Fibroblast of gingiva (primary cell): ENCODE measurements around the gene CTBP2.
"Not testable (repeated sequence)": the region's sequence is repeated elsewhere in the genome, so short reads cannot be mapped to it uniquely, and the experiment has no call there.

Experiments
- DNase-seq: peaks from one replicate; pipeline ENCODE4 v3.0.0-alpha.2; 2011; ENCODE audit warnings: low read depth

Gene CTBP2

DNA sequence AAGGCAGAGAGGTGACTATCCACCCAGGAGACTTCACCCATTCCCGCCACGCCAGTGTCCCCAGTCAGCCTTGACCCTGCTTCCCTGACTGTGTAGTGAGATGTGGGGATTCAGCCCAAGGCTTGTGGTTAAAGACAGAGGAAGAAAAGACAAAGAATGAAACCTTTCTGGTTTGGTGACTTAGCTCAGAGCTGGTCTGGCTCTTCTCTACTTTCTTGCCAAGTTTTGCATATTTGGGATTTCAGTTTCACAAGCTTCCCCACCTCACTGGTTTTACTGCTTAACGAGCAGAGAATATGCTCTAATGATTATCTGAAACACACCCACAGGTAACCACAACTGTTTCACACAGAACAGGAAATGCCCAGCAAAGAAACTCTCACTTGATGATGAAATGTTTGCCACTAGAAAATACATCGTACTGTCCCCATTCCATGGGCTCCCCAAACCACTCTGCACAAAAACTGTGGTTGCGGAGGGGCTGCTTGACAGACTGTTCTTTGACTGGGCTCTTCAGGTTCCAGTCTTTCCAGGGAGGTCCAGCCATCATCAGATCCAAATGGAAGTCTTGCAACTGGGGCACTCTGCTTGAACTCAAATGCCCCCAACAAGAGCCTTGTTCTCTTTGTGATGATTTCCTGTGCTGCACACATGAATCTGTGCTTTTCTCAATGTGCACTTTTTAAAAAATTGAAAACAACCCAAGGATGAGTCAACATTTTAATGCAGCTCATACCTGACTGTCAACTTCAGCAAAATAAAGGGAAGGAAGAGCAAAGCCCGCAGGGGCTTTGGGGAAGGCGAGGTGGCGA is 95.5 kb downstream of the CTBP2 start:
- peak; percentile 62 for DNase-seq

DNA sequence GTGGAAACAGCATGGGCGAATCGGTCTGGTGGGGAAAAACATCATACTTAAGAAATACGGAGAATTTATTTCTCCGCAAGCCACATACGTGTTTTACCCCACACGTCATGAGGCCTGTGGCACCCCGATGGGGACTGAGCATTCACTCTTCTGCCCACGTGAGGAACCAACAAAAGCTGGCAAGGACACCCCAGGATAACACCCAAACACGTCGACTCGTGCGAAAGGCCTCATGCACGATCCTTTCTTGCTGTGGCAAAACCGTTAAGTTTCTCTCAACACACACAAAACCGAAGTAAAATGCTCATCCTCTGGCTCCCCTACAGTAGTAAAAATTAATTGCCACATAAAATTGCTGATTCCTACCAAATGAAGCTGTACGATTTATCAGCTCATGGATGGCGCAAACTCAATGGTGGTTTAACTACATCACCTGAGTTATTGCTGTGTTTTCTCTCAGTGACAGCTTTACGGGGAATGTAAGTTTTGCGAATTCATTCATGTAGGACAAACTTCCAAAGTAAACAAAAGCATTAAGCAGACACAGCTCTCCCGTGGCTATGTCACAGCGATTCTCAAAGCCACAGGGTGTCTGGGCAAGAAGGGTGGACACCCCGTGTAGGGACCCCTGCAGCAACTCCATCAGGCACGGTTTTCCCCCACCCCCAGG is 97.0 kb downstream of the CTBP2 start:
- no peak for DNase-seq

DNA sequence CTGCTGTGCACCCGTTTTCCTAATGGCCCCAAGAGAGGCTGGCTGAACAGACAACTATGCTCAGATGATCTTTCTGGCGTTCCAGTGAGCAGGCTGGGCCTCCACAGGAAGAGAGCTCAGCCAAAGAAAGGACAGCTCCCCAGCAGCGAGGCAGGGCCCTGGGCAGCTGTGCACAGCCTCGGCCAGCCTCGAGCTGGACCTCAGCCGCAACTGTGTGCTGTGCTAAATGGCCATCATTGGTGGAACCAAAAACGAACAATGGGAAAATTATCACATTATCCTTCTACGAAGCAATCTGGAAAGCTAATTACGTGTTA is 97.5 kb downstream of the CTBP2 start:
- DNase-seq = peak; percentile 76

DNA sequence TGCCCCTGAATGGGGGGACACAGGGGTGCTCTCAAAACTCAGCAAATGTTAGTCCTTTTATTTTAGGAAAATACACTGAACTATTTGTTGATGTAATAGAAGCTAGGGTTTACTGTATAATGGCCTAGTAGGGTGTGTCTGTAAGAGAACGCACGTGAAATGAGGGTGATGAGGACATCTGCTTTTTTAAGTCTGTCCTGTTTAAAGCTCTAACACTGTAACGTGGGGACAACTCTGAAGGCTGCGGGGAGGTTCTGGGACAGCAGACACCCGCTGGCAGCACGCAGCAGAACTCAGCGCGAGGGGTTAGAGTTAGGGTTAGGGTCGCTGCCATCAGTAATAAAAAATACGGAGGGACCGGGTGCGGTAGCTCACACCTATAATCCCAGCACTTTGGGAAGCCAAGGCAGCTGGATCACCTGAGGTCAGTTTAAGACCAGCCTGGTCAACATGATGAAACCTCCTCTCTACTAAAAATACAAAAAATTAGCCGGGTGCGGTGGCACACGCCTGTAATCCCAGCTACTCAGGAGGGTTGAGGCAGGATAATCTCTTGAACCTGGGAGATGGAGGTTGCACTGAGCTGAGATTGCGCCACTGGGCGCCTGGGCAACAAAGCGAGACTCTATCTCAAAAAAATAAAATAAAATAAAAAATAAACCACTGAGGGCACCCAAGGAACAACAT is 98.0 kb downstream of the CTBP2 start:
- DNase-seq = no peak

DNA sequence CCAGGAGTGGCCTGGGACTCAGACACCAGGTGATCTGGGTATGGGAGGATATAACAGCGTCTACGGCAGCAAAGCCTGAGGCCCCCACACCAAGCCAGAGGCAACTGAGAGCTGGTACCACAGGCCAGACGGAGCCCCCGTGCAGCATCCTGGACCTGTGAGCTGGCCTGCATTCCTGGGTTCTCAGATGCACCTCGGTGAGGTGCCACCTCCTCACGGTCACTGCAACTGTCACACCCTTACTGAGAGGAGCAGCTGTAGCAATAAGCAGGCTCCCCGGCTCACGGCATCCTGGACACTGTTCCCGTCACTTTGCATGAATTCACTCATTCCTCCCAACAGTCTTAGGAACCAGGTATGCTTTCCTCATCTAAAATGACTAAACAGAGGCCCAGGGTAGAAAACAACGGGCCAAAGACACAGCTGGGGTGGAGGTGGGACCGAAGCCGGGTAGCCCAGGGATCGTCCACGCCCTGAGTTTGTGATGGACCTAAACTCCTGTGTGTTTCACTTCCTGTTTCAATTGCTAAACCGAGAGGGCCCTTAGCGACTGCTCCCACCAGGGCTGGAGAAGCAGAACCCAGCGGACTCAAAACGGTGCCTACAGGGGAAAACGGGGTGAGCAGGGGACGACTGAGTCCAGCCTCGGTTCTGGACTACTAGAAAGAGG is 98.7 kb downstream of the CTBP2 start:
- DNase-seq = no peak

DNA sequence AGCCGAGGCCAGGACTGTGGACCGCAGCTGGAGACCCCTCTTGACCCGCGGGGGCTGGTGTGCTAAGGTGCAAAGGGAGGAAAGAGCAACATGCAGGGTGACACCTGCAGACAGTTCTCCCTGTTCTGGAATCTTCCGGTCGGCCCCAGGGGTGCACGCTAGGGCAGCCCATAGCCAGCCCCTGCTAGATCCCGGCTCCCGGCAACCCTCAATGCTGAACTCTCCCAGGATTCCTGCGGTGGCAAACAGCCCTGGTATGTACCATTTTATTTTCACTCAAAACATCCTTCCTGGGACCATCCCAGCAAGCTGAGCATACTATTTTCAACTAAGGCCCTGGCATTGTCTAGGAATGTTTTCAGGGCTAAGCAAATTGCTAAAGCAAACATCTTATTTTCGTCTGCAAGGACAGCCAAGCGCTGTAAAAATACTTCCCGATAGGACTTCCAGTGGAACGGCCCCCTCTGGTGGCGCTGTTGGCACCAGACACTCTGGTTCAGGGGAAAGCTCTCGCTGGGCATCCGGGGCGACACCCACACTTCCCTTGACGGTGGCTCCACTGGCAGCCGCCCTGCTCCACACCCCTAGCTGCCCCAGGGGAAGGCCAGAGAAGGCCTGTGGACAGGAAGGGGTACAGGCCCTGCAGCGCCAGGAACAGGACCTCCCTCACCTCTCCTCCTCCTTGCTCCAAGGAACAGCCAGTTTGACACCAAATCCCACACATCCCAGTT is 99.4 kb downstream of the CTBP2 start:
- peak; percentile 95 for DNase-seq

DNA sequence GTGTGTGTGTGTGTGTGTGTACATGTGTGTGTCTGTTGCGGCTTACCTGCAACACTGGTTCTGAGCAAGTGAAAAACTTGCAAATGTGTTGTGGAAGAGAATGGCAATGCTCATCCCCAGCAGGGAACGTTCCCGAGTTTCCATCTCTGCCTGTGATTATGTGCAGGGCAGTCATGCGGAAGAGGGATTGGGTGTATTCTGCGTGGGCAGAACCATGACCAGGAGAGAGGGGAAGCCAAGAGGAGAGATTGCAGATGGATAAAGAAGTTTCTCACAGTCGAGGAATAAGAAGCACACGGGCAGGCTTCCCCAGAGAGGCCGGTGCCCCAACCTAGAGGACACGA is 99.9 kb downstream of the CTBP2 start:
- DNase-seq = peak; percentile 60

DNA sequence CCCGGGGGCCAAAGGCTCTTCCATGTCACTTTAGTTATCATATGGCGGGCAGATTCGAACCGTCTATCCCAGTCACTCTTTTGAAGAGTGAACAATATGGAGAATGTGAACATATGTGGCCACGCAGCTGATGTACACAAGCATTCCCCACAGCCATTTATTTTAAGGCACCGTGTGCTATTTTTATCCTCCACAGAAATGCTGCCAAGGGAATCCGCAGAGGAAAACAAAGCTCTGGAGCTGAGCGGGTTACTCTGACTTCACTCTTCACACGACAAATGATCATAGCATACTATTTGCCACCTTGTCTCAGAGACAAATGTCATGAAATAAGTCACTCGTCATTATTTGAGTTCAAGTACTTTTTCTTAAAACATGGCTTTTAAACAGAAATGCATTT is 100.3 kb downstream of the CTBP2 start:
- no peak for DNase-seq

DNA sequence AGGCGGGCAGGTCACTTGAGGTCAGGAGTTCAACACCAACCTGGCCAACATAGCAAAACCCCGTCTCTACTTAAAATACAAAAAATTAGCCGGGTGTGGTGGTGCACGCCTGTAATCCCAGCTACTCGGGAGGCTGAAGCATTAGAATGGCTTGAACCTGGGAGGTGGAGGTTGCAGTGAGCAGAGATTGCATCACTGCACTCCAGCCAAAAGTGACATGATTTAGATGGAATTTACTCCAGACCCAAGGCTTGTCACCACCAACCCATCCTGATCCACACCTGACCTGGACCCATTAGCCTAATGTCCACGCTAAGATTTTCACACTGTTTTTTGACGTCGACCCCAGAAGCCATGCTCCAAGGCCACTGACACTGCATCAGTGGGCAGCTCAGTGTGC is 101.0 kb downstream of the CTBP2 start:
- not testable (repeated sequence) for DNase-seq

DNA sequence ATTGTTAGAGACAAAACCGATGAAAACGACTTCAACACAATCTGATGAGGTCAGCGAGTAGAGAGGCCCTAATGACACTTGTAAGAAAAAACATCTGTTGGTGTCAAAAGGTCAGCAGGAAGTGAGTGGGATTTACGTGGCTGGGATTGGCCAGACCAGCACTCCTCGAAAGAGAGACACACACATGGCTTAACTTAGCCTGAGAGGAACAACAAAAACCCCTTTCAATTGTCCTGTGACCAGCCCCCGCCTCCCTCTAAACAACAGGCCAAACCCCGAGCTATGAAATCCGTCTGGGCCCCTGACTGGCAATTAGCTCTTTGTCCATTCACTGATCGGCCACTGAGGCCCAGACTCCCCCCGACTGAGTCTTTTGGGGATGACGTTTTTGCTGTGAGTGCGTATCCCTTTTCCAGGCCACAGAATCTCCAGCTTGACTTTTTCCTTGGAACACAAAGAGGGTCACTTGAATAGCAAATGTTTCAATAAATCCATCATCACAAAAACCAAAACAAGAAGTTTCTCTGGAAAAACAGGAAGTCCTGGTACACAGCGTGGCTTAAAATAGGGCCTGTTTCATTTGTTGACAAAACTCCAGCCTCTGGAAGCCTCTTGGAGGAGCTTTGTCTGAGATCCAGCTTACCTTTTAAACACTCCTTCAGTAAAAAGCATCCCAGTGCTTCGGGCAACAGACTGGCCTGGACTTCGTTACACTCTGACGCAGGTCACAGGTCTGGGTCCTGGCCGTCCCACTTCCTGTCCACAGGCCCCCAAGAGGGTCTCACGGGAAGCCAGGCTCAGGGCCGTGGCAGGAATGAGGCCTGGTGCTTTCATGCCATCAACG is 103.0 kb downstream of the CTBP2 start:
- DNase-seq = peak; percentile 93

DNA sequence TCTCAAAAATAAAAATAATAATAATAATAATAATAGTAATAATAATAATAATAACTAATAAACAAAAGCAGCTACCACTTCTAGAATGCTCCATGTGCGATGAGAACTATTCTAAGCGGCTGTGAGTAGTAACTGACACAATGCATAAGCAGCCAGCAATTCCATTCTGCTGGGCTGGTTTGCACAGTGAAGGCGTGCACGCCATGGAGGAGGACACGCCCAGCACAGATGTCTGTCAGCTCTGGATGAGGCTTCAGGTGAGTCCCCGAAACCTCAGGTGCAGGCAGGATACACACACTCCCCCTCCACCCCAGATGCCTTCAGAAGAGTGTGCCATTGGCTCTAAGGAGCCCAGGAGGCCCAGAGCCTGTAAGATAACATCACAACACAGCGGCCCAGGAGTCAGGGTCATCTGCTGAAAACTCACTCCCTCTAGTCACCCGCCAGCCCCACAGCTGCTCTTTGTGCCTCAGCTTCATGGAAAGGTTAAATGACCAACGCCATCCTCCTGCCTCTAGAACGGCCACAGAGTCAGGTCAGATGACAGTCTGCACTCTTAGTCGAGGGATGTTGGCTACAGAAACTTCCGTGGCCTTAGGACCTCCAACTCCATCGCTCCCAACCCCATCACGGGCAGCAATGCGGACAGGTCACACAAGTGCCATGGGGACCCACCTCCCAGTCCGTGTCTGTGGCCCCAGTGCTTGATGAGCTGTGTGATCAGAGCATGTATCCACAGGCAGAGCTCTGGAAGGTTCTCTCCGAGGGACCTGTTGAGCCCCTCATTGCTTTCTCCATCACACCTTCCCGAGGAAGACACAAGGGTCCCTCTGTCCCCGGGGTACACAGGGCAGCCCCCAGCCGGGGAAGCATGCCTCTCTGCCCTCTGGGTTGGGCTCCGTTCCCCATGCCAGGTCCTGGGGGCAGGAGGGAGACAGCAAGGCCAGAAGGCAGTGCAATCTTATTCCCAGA is 103.9 kb downstream of the CTBP2 start:
- no peak for DNase-seq

DNA sequence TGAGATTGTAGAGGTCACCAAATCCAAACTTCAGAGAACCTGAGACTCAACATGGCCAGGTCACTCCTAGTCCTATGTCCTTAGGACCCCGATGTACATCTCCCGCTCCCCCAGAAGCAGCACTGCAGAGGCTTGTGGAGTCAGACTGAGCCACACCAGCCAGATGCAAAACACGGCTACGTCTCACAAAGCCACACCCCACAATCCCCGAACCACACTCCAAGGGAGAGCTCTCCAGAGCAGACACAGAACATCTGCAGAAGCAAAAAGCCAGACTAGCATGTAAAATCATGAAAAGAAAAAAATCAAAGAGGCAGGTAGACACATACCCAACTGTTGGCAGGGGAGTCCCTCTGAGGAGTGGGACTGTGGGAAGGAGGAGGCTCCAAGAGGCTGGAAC is 104.9 kb downstream of the CTBP2 start:
- DNase-seq = no peak

DNA sequence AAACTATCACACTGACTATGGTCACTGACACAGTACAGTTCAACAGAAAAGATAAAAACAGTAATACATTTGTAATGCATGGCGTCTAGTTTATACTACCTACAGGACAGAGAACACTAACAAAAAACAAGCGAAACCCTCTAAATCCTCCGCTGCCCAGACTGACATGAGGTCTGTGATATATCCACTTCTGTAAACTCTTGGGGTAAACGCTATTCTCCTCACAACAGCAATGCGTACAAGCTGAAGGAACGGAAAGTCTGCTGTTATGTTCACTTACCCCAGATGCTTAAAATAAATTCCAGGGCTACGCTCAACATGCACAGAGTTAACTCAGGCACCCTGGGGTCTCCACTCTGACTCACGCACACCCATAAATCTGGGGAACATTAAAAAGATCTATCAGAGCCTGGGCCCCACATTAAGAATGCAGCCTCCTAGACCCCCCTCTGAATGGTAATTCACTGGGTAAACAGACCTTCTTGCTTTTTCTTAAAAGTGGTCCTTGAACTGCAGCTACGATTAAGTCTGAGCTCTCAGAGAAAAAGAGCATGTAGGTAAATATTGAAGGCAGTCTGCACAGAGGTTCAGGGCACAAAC is 105.6 kb downstream of the CTBP2 start:
- no peak for DNase-seq

DNA sequence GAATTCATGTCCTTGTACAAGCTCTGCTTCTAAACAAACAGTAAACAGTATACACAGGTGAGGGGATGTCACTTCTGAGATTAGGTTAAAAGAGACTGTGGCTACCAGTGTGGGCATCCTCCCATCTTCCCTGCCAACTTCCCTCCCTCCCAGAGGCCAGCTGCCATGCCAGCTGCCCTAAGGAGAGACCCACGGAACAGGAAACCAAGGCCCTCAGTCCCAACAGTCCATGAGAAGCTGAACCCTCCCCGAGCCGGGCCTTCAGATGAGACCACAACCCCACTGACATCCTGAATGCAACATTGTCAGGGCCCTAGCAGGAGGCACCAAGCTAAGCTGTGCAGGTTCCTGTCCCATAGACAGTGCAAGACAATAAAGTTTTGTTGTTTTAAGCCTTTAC is 106.1 kb downstream of the CTBP2 start:
- DNase-seq = no peak

DNA sequence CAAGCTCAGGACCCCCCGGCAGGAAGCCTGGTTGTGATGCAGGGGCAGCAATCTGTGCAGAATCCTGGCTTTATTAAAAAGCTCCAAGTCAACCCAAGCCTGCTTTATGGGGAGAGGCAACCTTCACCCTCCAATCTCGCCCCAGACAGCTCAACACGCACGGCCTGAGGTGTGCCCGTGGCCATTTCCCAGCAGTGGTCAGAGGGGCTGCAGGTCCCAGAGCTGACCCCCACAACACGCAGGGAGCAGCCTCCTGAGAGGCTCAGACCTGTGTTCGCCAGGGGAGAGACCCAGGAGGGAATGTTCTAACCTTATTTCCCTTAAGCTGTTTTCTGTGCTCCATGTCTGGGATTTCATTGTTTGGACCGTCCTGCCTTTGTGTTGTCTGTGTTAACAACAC is 108.2 kb downstream of the CTBP2 start:
- DNase-seq = no peak

DNA sequence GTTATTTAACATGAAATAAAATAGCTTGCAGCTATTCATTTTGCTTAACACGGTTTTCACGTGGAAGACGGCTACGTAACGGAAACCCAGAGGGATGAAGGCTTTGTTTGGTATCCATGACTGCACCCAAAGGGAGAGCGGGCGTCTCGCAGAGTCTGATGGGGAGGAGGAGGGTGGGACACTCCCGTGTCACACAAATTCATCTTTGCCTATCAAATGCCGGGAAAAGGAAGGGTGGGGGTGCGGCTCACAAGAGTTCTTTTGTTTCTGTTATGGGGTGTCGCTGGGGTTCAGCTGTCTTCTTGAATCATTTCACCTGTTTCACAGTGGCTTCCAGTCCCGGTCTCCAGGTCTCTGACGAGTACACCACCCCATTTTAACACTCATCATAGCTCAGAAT is 110.0 kb downstream of the CTBP2 start:
- no peak for DNase-seq

DNA sequence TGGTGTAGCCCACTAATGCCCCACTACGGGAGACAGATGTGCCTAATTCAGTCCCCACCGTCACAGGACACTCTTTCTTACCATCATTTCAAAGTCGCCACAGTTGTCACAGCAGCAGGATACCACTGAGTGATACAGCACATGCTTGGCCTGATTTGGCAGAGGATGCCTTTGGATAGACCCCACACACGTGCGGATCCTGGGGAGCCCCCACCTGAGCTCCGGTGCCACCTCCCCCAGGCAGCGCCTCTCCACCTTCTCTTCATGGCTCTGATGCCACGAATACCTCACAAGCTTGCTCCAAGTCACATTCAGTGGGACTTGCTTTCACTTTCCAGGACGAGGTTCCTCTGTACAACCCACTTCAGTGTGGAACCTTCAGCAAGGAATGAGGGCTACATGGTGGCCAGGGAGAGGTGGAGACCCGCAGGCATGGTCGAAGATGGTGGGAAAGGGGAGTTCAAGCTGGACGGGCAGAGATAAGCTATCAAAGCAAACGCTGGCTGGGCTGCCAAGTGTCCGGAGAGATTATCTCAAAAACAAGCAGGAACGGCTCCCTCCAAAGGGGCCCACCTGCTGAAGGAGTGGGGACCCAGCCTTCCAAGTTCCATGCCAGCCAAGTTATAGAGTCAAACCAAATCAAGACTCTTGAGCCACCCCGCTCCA is 111.0 kb downstream of the CTBP2 start:
- DNase-seq = no peak

DNA sequence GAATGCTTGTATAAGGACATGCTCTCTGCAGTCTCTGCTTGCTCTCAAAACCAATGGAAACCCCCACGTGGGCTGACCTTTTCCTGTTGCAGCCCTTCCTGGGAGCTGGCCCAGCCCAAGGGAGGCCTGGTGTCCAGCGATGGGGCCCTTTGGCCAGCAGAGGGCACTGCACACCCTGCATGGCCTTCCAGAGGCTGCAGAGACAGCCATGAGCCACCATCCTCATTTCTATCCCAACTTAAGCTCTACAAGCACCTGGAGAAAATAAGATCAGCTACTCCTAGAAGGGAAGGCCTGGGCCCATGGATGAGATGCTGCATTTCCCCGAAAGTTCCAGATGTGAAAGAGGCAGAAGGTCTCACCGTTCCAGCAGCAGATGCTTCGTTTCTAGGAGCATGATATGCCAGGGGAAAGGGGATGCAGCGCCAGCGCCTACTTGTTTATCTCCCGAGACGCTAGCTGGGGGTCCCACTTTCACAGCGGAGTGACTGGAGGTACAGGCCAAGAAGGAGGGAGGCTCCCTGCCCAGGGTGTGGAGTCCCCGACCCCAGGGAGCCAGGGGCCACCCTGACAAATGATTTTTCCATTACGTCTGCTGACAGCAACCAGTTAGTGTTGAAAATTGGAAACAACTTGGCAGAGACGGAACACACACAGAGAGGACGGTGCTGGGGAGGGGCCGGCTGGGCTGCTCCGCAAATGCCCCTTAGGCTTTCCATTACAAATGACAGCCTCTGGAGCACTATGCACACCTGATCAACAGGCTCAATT is 112.1 kb downstream of the CTBP2 start:
- peak; percentile 78 for DNase-seq
